T-helper 9 cell (primary cell): Measurements from ENCODE around the gene NYAP2.

Source experiments
- DNase-seq: peaks from one replicate; pipeline ENCODE4 v3.0.0-alpha.2; 2020

Gene NYAP2

GRCh38 chr2:225636558-225636957, 237.0 kb downstream of the NYAP2 start:
- DNase-seq = no peak

GRCh38 chr2:225637259-225637658, 237.7 kb downstream of the NYAP2 start:
- no peak for DNase-seq

GRCh38 chr2:225640550-225640949, 241.0 kb downstream of the NYAP2 start:
- DNase-seq = no peak

- DNase-seq = no peak
Observed at GRCh38 chr2:225649274-225649673, 249.8 kb downstream of the NYAP2 start.

- DNase-seq = no peak
Observed at GRCh38 chr2:225650041-225650440, 250.5 kb downstream of the NYAP2 start.

- DNase-seq = peak; percentile 70
Observed at GRCh38 chr2:225660262-225661131, 261.0 kb downstream of the NYAP2 start.

GRCh38 chr2:225662101-225662500, 262.6 kb downstream of the NYAP2 start:
- DNase-seq = no peak

GRCh38 chr2:225667445-225667844, 267.9 kb downstream of the NYAP2 start:
- DNase-seq = no peak

- DNase-seq = no peak
Observed at GRCh38 chr2:225668606-225669266, 269.2 kb downstream of the NYAP2 start.

- no peak for DNase-seq
Observed at GRCh38 chr2:225670111-225670974, 270.8 kb downstream of the NYAP2 start.

- no peak for DNase-seq
Observed at GRCh38 chr2:225678792-225679191, 279.3 kb downstream of the NYAP2 start.

- no peak for DNase-seq
Observed at GRCh38 chr2:225683258-225683657, 283.7 kb downstream of the NYAP2 start.

GRCh38 chr2:225690153-225690552, 290.6 kb downstream of the NYAP2 start:
- no peak for DNase-seq

GRCh38 chr2:225691711-225692110, 292.2 kb downstream of the NYAP2 start:
- DNase-seq = no peak

- DNase-seq = no peak
Observed at GRCh38 chr2:225693259-225693658, 293.7 kb downstream of the NYAP2 start.

- no peak for DNase-seq
Observed at GRCh38 chr2:225694664-225695063, 295.2 kb downstream of the NYAP2 start.

- no peak for DNase-seq
Observed at GRCh38 chr2:225697936-225698335, 298.4 kb downstream of the NYAP2 start.
